GM15510 (cell line): ENCODE measurements around the gene CTBP1.

Source experiments
- POLR2A ChIP-seq: IDR thresholded peaks from 3 replicates; pipeline ENCODE4 v1.6.1; 2011; ENCODE audit warnings: borderline replicate concordance; ENCODE audit not compliant: insufficient read length; ENCODE audit errors: extremely low read depth

The CTBP1 gene

DNA sequence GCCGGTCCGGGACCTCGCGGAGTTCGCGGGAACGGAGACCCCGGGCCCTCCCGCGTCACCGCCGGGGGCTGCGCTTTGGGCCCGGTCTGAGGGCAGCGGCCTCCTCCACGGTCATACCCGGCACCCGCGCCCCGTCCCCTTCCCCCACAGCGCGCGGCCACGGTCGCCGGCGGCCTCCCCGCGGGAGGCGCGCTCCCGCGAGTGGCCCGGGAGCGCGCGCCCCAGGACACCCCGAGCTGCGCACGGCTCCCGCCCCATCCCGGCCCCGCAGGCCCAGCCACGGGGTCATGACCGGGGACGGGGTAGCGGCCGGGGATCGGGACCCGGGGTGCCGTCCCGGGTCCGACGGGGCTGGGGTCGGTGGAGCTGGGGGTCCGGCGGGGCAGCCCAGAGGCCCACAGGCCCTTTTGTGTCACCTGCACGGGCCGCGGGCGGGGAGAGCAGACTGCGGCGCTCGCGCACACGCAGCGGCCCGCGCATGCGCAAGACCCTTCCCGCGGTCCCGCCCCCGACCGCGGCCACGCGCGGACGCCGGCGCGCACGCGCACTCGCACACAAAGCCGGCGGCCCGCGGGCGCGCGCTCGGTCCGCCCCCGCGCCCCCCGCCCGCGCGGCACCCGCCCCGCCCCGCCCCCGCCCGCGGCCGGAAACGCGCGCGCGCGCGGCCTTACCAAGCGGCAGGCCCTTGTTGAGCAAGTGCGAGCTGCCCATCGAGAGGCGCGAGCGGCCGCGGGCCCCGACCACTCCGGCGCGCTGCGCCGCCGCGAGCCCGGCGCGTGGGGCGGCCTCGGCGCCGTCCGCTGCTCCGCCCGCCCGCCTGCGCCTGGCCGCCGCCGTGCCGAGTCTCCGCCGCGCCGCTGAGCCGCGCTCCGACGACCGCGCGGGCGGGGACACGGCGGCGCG, at the start of gene CTBP1:
TSS of gene CTBP1 (minus strand) at position 886 of the 903 bp plus-strand sequence. CDS start 7,799 bp downstream, outside the sequence.
- peak; percentile 53 for TF ChIP-seq POLR2A

DNA sequence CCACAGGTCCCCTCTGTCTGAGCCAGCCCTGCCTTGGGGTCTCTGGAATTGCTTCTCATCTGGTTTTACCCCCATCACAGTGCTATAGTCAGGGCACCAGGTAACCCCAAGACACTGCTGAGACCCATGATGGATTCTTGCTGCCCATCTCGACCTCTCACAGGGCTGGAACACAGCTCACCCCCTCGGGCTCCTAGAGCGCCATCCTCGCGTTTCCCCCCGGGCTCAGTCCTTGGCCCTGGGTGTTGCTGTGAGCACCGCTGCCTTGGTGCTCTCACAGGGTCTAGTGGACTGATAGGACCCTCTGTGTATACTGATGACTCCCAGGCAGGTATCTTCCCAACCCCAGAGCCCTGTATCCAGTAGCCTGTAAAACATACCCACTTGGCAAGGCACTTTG, 49.5 kb upstream of the CTBP1 start:
- TF ChIP-seq POLR2A, result no peak

DNA sequence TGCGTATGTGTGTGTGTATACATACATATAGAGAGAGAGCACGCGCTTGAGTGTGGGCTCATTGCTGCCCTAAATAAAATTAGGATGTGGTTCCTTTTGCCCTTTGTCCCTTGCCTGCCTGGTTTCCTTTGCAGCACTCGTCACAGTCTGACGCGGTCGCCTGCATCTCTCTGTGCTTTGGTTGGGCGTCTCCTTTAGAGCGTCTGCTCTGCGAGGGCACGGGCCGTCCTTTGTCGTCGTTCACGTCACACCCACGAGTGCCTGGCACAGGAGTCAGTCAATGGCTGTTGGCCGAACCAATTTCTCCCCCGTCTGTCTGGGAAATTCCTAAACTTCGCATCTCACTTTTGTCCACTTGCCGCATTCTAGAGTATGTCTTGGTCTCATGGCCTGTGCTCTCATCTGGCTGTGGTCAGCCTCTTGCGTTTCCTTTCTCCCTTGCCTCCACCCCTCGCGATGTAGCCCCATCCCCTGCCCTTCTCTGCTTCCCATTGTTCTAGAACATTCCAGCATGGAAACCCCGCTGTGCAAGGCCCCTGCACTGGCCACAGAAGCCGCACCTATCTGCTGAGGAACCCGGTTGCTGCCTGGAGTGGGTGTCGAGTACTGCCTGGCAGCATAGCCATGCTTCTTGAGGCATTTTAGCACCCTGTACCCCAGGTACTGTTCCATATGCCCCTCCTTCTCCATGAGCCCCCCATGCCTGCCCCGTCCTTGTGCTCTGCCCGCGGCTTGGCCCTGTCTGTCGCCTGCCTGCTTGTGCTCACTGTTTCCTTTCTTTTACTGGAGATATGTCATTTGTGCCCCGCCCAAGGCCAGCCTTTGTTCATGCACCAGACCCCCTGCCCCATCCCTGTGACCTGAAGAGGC, 48.8 kb upstream of the CTBP1 start:
- no peak for TF ChIP-seq POLR2A

DNA sequence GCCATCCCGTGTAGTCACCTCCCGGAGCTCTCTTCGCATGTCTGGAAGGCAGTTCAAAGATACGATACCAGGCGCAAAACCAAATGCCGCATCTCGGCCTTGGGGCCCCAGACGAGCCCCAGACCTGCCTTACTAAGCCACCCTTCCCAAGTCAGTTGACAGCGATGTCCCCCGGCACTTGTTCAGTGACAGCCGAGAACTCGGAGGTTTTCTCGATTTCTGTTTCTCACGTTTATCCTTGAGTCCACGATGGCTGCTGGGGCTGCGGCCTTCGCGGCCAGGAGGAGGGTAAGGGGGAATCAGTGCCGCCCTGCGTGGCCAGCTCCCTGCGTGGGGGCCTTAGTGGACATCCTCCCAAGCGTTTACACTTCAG, 48.1 kb upstream of the CTBP1 start:
- TF ChIP-seq POLR2A, result no peak

DNA sequence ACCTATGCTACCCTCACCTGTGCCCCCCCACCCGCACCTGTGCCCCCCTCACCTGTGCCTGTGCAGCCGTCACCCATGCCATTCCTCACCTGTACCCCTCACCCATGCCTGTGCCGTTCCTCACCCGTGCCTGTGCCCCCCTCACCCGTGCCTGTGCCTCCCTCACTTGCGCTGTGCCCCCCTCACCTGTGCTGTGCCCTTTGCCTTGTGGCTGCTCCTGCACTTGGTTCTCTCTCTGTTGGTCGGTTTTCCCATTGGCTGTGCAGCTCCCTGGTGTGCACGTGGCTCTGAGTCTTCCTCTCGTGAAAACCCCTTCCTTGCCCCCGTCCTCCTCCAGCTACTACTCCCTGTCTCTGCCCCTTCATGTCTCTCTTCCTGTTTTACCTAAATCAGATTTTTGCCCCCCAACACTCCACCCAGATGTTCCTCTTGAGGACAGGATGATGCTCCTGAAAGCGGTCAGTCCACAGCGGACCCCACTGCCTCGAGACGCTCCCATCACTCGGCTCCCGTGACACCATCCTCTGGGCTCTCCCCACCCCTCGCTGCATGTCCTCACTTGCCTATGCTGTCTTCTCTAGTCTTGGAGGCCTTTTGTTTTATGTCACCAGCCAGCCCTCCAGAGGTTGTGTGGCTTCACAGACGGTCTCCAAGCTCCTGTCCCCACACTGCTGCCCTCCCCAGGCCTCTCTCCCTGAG, 47.5 kb upstream of the CTBP1 start:
- no peak for TF ChIP-seq POLR2A

DNA sequence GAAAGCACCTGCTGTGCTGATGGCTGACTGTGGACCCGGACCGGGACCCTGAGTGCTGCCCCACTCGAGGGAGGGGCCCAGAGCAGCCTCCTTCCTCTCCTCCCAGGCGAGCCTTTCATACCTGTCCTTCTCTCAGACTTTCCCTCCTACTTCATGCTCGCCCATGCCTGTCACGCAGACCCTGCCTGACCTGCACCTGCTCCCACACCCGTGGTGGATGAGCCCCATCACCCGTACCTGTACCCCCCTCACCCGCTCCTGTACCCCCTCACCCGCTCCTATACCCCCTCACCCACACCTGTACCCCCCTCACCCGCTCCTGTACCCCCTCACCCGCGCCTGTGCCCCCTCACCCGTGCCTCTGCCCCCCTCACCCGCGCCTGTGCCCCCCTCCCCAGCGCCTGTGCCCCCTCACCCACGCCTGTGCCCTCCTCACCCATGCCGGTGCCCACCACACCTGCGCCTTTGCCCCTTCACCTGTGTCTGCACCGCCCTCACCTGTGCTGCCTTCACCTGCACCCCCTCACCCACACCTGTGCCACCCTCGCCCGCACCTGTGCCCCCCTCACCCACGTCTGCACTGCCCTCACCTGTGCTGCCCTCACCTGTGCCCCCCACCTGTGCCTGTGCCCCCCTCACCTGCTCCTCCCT, 46.6 kb upstream of the CTBP1 start:
- TF ChIP-seq POLR2A, result no peak

DNA sequence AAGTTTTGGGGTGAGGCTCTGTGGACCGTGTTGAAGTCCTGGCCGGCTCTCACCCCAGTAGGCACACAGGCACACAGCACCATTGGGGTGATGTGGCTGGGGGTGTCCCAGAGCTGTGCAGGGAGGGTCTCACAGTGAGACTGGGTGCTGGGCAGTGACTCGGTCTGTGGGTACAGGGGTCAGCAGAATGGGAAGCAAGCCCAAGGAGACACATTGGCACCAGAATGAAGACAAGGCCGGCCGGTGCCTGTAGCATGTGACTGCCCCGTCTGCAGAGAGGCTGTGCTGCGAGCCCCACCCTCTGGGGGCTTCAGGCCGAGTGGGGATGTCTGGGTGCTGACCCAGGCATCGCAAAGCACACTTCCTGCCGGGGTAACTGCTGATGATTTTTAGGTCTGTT, 46.0 kb upstream of the CTBP1 start:
- TF ChIP-seq POLR2A, result no peak

DNA sequence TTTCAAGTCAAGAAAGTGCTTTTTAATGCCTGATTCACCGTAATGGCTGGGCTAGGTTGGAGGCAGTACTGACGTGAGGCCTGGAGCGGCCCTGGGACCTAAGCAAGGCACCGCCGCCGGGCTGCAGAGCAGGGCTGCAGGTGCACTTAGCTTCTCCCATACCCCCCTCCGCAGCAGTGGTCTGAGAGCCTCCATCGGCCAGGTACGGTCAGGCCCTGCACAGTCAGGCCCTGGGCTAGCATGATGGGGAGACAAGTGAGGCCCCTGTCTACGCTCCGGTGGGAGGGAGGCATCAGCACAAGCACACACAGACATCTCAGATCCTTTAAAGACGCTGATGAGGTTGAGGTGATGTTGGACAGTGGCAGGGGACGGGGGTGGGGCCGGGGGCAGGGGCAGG, 45.5 kb upstream of the CTBP1 start:
- no peak for TF ChIP-seq POLR2A

DNA sequence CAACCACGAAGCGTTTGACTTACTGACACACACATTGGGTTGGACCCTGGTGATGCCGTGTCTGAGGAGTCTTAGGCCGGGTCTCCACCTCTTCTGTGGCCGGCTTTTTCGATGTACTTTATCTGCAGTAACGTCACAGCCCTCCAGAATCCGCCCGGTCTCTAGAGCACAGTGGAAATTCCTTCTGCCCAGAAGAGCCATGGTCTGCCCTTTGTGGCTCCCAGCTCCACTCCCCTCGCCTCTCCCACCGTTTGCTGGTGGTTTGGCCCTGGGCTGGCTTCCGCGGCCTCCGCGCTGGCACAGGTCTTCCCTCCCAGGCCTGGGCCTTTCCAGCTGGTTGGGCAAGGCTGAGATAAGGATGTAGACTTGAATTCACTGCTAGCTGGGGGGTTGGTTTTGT, 45.1 kb upstream of the CTBP1 start:
- TF ChIP-seq POLR2A, result no peak

DNA sequence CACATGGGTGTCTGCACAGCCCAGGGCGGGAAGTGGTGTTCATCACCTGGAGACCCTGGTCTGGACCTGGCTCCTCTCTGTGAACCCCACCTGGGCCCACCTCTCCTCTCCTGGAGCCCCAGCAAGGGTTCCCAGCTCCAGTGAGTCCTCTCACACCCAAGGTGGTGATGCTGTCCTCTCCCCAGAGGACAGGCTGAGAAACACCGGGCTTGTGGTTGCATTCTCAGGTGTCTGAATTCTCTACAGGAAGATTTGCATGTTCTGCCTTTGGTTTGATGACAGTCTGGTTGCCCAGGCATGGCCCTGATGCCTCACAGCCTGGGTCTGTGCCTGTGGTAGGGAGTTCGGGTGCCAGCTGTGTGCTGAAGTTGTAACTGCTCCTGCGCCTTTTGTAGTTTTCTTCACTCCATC, 44.6 kb upstream of the CTBP1 start:
- TF ChIP-seq POLR2A, result no peak

DNA sequence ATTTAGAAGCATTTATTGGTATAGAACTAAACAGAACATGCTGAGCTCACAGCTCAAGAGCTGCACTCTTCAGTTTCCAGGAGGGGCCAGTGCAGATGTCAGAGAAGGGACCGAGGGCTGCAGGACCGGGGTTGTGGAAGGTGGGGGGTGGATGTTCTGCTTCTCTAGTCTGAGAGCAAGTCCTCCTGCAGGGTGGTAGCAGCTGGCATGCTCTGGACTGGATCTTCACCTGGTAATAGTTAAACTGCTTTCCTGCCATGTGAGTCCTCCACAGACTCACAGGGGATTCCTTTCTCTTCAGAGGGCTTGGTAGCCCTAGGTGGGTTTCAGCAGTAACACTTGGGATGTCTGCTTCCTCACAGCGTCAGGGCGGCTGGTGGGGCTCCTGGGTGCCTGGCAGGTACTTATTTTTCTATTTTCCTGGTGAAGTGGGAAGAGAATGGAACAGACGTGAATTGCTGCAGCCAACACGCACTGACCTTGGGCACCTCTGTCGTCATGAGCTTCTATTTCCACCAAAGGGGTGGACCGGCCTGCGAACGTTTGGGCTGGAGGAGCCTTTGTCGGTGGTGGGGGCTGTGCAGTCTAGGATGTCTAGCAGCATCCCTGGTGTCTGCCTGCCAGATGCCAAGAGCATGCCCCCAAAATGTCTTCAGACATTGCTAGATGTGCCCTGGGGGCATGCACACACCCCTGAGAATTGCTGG, 43.2 kb upstream of the CTBP1 start:
- no peak for TF ChIP-seq POLR2A

DNA sequence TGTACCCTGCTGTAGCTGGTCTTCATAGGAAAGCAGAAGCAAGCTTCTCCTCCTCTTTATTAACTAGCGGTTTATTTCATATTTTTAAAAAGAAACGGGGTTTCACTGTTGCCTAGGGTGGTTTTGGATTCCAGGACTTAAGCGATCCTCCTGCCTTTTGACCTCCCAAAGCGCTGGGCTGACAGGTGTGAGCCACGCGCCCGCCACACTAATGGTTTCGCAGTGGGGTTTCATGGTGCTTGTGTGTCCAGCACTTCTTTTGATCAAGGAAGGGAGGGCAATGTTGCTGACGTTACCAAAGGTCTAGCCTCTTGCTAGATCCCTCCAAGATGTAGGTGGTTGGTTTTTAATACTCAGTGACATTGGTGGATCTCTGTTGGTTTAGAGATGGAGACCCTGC, 42.2 kb upstream of the CTBP1 start:
- no peak for TF ChIP-seq POLR2A

DNA sequence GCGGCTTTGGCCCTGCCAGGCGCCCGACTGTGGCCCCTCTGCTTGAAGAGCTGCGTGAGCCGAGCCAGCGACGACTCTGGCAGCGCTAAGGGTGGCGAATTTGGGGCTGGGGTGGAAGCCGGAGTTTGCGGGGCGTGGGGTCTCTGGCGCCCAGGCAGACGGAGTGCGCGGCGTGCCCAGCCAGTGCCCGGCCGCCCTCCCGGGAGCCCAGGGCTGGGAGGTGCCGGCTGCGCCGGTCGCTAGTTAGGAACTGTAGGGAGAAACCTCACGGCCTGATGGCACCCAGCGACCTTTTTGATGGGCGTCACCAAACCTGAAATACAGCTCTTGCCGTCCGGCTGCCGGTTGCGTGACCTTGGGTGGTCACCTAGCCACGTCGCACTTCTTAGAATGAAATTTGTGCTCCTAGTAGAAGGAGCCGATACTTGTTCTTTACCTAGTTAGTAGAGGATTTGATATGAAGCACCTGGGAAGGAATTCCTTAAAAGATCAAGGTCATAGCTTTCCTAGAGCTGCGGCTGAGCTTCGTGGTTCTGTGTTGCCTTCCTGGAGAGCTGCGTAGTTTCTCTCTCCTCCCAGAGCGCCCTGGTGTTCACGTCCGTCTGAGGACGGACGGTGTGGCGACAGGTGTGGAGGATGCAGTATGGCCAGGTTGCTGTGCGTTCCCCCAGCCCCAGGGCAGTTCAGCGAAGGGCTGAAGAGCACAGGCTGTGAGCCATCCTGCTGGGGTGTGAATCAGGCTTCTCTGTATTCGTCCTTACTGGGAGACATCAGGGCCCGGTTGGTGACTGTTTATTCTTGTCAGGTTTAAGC, 41.4 kb upstream of the CTBP1 start:
- no peak for TF ChIP-seq POLR2A
